ENCODE results near the gene NAIF1. TPM values are rescaled to one million over a fixed set of nuclear protein-coding genes. Genes with fewer than 3 reads are reported as not detected.

Gene NAIF1
- total and polyA plus RNA-seq, 10 of the 15 experiments (the other 5 are each of a cell fraction or from before 2014, with no cell fraction given) = 2.4 to 14.2 (median 7.1) TPM

- no peak for ATAC-seq
- no peak overlapping the region for H2AFZ ChIP-seq (ENCODE audit: control insufficient read depth, low read depth, low read length)
- no peaks in the 10 kb centered on the region for H3K79me2 ChIP-seq (ENCODE audit: control insufficient read depth, insufficient read depth, low read length)
- WGBS (ENCODE audit: insufficient coverage, insufficient replicate concordance, low lambda C conversion rate, missing lambda C conversion rate) = 87% methylated on average over 18 of the region's 18 CpGs
- FAIRE-seq = no peak
- TF ChIP-seq FOXK2 (IDR thresholded peaks at IDR 0.05) (no peak), POLR2A (IDR thresholded peaks at IDR 0.05; ENCODE audit: low read depth, low read length) (peak; percentile 48; the same call in 1 of the 2 replicates), GATAD2B (conservative IDR thresholded peaks at IDR 0.05; ENCODE audit: low read depth) (no peak), NFYA (IDR thresholded peaks at IDR 0.05; ENCODE audit: borderline replicate concordance, low read depth, low read length) (no peak), RBBP5 (conservative IDR thresholded peaks at IDR 0.05) (no peak)
- no peak overlapping the region for H3K27ac ChIP-seq (ENCODE audit: control insufficient read depth, insufficient read depth)
- BruUV-seq (replicated peaks) = no TSS peak
- no peaks in the 10 kb centered on the region for H4K20me1 ChIP-seq (ENCODE audit: control insufficient read depth, insufficient read depth)
- ChIA-PET RAD21 (ENCODE audit: unreplicated experiment) (no interaction called here), SMC1A (ENCODE audit: uncharacterized antibody, unreplicated experiment) (no interaction called here), POLR2A (no interaction called here), CTCF (interaction anchor here (1.0 kb wide), 1 partner anchor 18 kb away, joined by 3 read pairs; no protein-coding TSS in a partner anchor)
- no peak overlapping the region for H3K4me3 ChIP-seq
- H3K9ac ChIP-seq (ENCODE audit: control insufficient read depth, insufficient read depth, low read length) = no peak overlapping the region
- no peak for DNase-seq (ENCODE audit: low read depth, low spot score)
- in situ Hi-C loops (cut with MboI) = no loop called here
- H3K4me1 ChIP-seq (ENCODE audit: control insufficient read depth, insufficient read depth, low read length) = no peaks in the 10 kb centered on the region
- intact Hi-C loops (cut with micrococcal nuclease; ENCODE audit: unreplicated experiment) = no loop called here
- H3K36me3 ChIP-seq (ENCODE audit: control insufficient read depth in 2 of 2, insufficient read depth in 2 of 2, low read length in 1 of 2) = peaks cover 13 to 41% of the 10 kb centered on the region in 2 experiments
- no peaks in the 10 kb centered on the region for H3K27me3 ChIP-seq (replicated peaks in 1 of 2; ENCODE audit: control insufficient read depth in 2 of 2, insufficient read depth in 2 of 2, low read length in 1 of 2)
- no peaks in the 10 kb centered on the region for H3K9me3 ChIP-seq (replicated peaks; ENCODE audit: control insufficient read depth, insufficient read depth, low read length)
- no peak overlapping the region for H3K4me2 ChIP-seq (ENCODE audit: control insufficient read depth, insufficient read depth)
These were observed 40.5 kb upstream of the NAIF1 start for GRCh38 chr9:128107468-128108268.

- SMC1A ChIA-PET (ENCODE audit: uncharacterized antibody, unreplicated experiment) = no interaction called here
- H3K9ac ChIP-seq (ENCODE audit: control insufficient read depth, insufficient read depth, low read length) = no peak overlapping the region
- peaks cover 13 to 47% of the 10 kb centered on the region in 2 experiments for H3K36me3 ChIP-seq (ENCODE audit: control insufficient read depth in 2 of 2, insufficient read depth in 2 of 2, low read length in 1 of 2)
These were observed 39.9 kb upstream of the NAIF1 start for GRCh38 chr9:128106940-128107467.

More at GRCh38 chr9:128106940-128107467, 39.9 kb upstream of the NAIF1 start:
- Histone ChIP-seq H3K27me3 (replicated peaks in 1 of 2; ENCODE audit: control insufficient read depth in 2 of 2, insufficient read depth in 2 of 2, low read length in 1 of 2) (no peaks in the 10 kb centered on the region), H3K4me2 (ENCODE audit: control insufficient read depth, insufficient read depth) (no peak overlapping the region), H3K4me3 (no peak overlapping the region), H2AFZ (ENCODE audit: control insufficient read depth, low read depth, low read length) (no peak overlapping the region), H3K9me3 (replicated peaks; ENCODE audit: control insufficient read depth, insufficient read depth, low read length) (no peaks in the 10 kb centered on the region), H3K79me2 (ENCODE audit: control insufficient read depth, insufficient read depth, low read length) (no peaks in the 10 kb centered on the region), H3K27ac (ENCODE audit: control insufficient read depth, insufficient read depth) (no peak overlapping the region), H4K20me1 (ENCODE audit: control insufficient read depth, insufficient read depth) (no peaks in the 10 kb centered on the region), H3K4me1 (ENCODE audit: control insufficient read depth, insufficient read depth, low read length) (no peaks in the 10 kb centered on the region)
- FAIRE-seq (no peak), ATAC-seq (no peak), DNase-seq (ENCODE audit: low read depth, low spot score) (no peak)
- POLR2A ChIA-PET = no interaction called here
- in situ Hi-C loops (cut with MboI) = no loop called here
- BruUV-seq (replicated peaks) = no TSS peak
- CTCF ChIA-PET = interaction anchor here (1.0 kb wide), 1 partner anchor 18 kb away, joined by 3 read pairs; no protein-coding TSS in a partner anchor
- RAD21 ChIA-PET (ENCODE audit: unreplicated experiment) = no interaction called here
- intact Hi-C loops (cut with micrococcal nuclease; ENCODE audit: unreplicated experiment) = no loop called here
- 94% methylated on average over 23 of the region's 23 CpGs for WGBS (ENCODE audit: insufficient coverage, insufficient replicate concordance, low lambda C conversion rate, missing lambda C conversion rate)
- TF ChIP-seq IRF4 (IDR thresholded peaks at IDR 0.05; ENCODE audit: low read depth, low read length) = no peak
